Stomach (tissue), 9 donors: Measurements from ENCODE around the gene SRSF6. TPM values are rescaled to one million over a fixed set of nuclear protein-coding genes. Genes with fewer than 3 reads are reported as not detected.

ENCODE experiments used
- DNase-seq, 2 donors: peaks; one replicate each; pipeline versions ENCODE4 v3.0.0 to v3.0.0-alpha.2; 2013 to 2019
- H3K27ac ChIP-seq, 5 donors: fragments of 200-600 bp in 4 of 5; sonication (generic) in 4 of 5; one replicate each; pipeline ENCODE4 v1.5.1; 2013 to 2019; ENCODE audit warnings: mild to moderate bottlenecking in 1 of 5, moderate library complexity in 1 of 5
- H3K27me3 ChIP-seq, 3 donors: fragments of 200-600 bp; sonication (generic); one replicate each; pipeline ENCODE4 v1.5.1; 2017 to 2019; ENCODE audit warnings: mixed run types in 1 of 3
- H3K36me3 ChIP-seq, 4 donors: fragments of 200-600 bp; sonication (generic); 1 replicate in 3 of 4; 2 replicates in 1 of 4; pipeline ENCODE4 v1.5.1; 2016 to 2019
- H3K4me1 ChIP-seq, 4 donors: fragments of 200-600 bp; sonication (generic); one replicate each; pipeline ENCODE4 v1.5.1; 2016 to 2019
- H3K4me3 ChIP-seq, 4 donors: fragments of 200-600 bp; sonication (generic) in 3 of 4; one replicate each; pipeline ENCODE4 v1.5.1; 2016 to 2019; ENCODE audit warnings: mild to moderate bottlenecking in 1 of 4
- H3K9me3 ChIP-seq, 4 donors: fragments of 200-600 bp; sonication (generic); one replicate each; pipeline ENCODE4 v1.5.1; 2016 to 2019
- EP300 ChIP-seq: sonication (generic); formaldehyde crosslinking; IDR thresholded peaks from one replicate; pipeline ENCODE4 v1.6.1; 2017; ENCODE audit warnings: antibody characterized with exemption
- POLR2A ChIP-seq, 4 donors: fragments of 450-650 bp; IDR thresholded peaks; one replicate each; pipeline ENCODE4 v1.6.1; 2016; ENCODE audit warnings: antibody characterized with exemption in 4 of 4, control low read depth in 2 of 4, mild to moderate bottlenecking in 1 of 4, moderate library complexity in 1 of 4
- POLR2AphosphoS5 ChIP-seq, 3 donors: sonication (generic); formaldehyde crosslinking; IDR thresholded peaks; one replicate each; pipeline ENCODE4 v1.6.1; 2016; ENCODE audit warnings: antibody characterized with exemption in 3 of 3
- WGBS, 5 donors: extraction: QIAGEN DNeasy Blood & Tissue Kit in 3 of 5; methylation state at CpG; one replicate each; pipeline versions ENCODE4 v1.1.5 to v1.1.7; 2013 to 2018; 5-methylcytosine and 5-hydroxymethylcytosine counted together
- intact Hi-C: fragments of 100-400 bp; cut with DNase I; formaldehyde crosslinking; loops from one replicate; pipeline ENCODE4 v1.15.1; 2023; ENCODE audit warnings: low total_unique reads
- polyA plus RNA-seq, 3 donors: library from polyadenylated mRNA; stranded (reverse); fragments of 200-250 nt; gene quantifications; one replicate each; pipeline ENCODE4 v1.2.3, GENCODE V29; 2013
- total RNA-seq, 5 donors: library from RNA; depleted of rRNA; stranded (reverse); fragments of >200 nt; gene quantifications; one replicate each; pipeline versions ENCODE4 v1.1.0 to v1.2.3, GENCODE V29; 2014 to 2016
- TF ChIP-seq, protein P1 (sequence below), 7 experiments: fragments of 450-650 bp in 4 of 7; fragments of 200-600 bp in 3 of 7; sonication (generic) in 3 of 7; IDR thresholded peaks; one replicate each; pipeline ENCODE4 v1.5.1; 2016 to 2019; ENCODE audit warnings: antibody characterized with exemption in 7 of 7, control low read depth in 2 of 7, mild to moderate bottlenecking in 1 of 7
- donor health status: healthy with polysubstance abuse.
- donor health status: Bipolar disorder and iron deficiency.
- donor health status: healthy.

SRSF6 gene
- total and polyA plus RNA-seq, 8 donors = 22.8 to 109 (median 65.8) TPM

DNA sequence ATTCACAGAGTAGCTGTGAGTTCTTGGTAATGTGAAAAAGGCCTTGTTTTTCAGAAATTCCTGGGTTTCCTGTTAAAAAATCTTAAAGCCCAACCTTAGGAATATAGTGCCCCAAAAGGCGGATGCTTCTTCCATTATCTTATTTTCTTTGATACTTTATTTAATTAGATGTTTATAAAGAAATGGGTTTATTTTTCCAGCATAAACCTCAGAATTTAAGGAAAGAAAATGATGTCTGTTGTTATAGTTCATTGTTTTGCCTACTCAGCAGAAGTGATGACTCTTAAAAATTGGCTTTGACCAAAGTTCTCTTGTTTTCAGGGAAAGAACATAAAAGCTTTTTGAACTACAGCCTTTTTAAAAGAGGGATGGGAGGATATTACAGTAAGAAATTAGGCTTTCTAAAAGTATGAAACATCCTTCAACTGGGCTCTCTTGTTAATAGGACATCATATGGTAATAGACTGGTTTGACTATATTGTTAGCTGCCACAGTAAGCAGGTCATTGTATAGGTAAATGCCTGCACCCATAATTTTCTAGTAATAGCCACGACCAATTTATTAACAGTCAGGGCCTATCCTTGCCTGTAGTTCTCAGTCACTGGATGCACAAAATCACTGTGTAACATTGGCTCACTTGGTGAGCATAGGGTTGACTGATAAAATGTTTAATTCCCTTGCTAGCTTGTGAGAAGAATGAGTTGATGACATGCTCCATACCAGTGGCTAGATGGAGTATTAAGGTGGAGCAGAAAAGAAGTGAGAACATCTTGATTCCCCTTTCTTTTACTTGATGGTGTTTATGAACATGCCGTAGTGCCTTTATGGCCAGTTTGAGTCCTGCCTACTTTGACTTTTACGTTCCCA lies 5.2 kb downstream of the SRSF6 start:
- TF ChIP-seq, protein P1, sequence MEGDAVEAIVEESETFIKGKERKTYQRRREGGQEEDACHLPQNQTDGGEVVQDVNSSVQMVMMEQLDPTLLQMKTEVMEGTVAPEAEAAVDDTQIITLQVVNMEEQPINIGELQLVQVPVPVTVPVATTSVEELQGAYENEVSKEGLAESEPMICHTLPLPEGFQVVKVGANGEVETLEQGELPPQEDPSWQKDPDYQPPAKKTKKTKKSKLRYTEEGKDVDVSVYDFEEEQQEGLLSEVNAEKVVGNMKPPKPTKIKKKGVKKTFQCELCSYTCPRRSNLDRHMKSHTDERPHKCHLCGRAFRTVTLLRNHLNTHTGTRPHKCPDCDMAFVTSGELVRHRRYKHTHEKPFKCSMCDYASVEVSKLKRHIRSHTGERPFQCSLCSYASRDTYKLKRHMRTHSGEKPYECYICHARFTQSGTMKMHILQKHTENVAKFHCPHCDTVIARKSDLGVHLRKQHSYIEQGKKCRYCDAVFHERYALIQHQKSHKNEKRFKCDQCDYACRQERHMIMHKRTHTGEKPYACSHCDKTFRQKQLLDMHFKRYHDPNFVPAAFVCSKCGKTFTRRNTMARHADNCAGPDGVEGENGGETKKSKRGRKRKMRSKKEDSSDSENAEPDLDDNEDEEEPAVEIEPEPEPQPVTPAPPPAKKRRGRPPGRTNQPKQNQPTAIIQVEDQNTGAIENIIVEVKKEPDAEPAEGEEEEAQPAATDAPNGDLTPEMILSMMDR (IDR thresholded peaks at IDR 0.05) = no peak
- TF ChIP-seq POLR2A (IDR thresholded peaks at IDR 0.05) = no peak
- TF ChIP-seq POLR2AphosphoS5 (IDR thresholded peaks at IDR 0.05) = no peak
- TF ChIP-seq EP300 = no peak
- H3K9me3 ChIP-seq = no peaks in the 10 kb centered on the region
- peaks cover 62 to 90% (median 89%) of the 10 kb centered on the region in 4 donors for H3K36me3 ChIP-seq
- intact Hi-C loops = no loop called here
- no peak for DNase-seq
- peaks cover 20 to 74% (median 50%) of the 10 kb centered on the region in 4 donors for H3K4me1 ChIP-seq
- no peak overlapping the region for H3K4me3 ChIP-seq
- no peak overlapping the region for H3K27ac ChIP-seq
- WGBS, 5 donors = 88 to 90% (median 89%) methylated on average over 4 of the region's 4 CpGs
- H3K27me3 ChIP-seq = no peaks in the 10 kb centered on the region

GRCh38 chr20:43463527-43464218 lies 6.0 kb downstream of the SRSF6 start:
- WGBS, 5 donors = 73 to 81% (median 75%) methylated on average over 3 of the region's 3 CpGs
- H3K36me3 ChIP-seq = peaks cover 65 to 98% (median 97%) of the 10 kb centered on the region in 4 donors
- TF ChIP-seq EP300 (no peak), POLR2A (IDR thresholded peaks at IDR 0.05) (no peak), POLR2AphosphoS5 (IDR thresholded peaks at IDR 0.05) (no peak)
- TF ChIP-seq, protein P1 (IDR thresholded peaks at IDR 0.05) = no peak

DNA sequence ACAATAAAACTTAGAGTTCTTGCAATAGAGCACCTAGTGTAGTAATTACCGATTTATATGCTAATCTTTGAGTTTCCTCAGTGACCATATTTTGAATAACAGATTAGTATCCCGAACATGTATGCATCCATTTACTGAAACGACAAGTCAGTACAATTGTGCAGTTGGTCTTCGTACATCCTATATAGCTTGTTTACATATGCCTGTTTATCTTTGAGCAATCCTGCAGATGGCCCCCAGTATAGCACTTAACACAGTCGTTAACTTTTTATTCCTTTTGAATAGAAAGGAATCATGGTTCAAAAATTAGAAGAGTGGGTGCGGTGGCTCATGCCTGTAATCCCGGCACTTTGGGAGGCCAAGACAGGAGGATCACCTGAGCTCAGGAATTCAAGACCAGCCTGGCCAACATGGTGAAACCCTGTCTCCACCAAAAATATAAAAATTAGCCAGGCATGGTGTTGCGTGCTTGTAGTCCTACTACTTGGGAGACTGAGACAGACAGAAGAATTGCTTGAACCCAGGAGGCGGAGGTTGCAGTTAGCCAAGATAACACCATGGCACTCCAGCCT lies 6.6 kb downstream of the SRSF6 start:
- H3K36me3 ChIP-seq = peaks cover 71 to 100% (median 99%) of the 10 kb centered on the region in 4 donors
- TF ChIP-seq POLR2A (IDR thresholded peaks at IDR 0.05) (no peak), EP300 (no peak), POLR2AphosphoS5 (IDR thresholded peaks at IDR 0.05) (no peak)
- TF ChIP-seq, protein P1 (IDR thresholded peaks at IDR 0.05) = no peak
- H3K27ac ChIP-seq = no peak overlapping the region
- 83 to 89% (median 85%) methylated on average over 9 of the region's 9 CpGs for WGBS, 5 donors
- H3K27me3 ChIP-seq = no peaks in the 10 kb centered on the region
- peaks cover 14 to 67% (median 44%) of the 10 kb centered on the region in 4 donors for H3K4me1 ChIP-seq
- DNase-seq = no peak
- no peaks in the 10 kb centered on the region for H3K9me3 ChIP-seq
- intact Hi-C loops = no loop called here
- no peak overlapping the region for H3K4me3 ChIP-seq

More at GRCh38 chr20:43463527-43464218, 6.0 kb downstream of the SRSF6 start:
- Histone ChIP-seq H3K27me3 (no peaks in the 10 kb centered on the region), H3K9me3 (no peaks in the 10 kb centered on the region), H3K27ac (no peak overlapping the region), H3K4me1 (peaks cover 20 to 73% (median 50%) of the 10 kb centered on the region in 4 donors), H3K4me3 (no peak overlapping the region)
- no peak for DNase-seq
- intact Hi-C loops = no loop called here

DNA sequence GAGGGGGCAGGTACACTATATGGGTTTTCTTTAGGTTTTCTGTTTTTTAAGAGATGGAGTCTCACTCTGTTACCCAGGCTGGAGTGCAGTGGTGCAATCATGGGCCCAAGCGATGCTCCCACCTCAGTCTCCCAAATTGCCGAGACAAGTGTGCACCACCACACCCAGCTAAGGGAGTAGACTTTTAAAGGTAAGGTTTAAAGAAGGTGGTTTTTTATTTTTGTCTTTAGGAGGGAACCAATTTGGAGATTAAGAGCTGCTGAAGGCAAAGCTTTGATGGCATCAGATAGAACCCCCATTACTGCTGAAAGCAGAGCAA lies 7.9 kb downstream of the SRSF6 start:
- intact Hi-C loops = no loop called here
- no peak for DNase-seq
- peaks cover 64 to 100% (median 97%) of the 10 kb centered on the region in 4 donors for H3K36me3 ChIP-seq

More for the DNA sequence above, 7.9 kb downstream of the SRSF6 start:
- TF ChIP-seq POLR2AphosphoS5 (IDR thresholded peaks at IDR 0.05) (no peak), POLR2A (IDR thresholded peaks at IDR 0.05) (no peak), EP300 (no peak)
- TF ChIP-seq, protein P1 (IDR thresholded peaks at IDR 0.05) = no peak
- Histone ChIP-seq H3K4me1 (peaks cover 13 to 55% (median 35%) of the 10 kb centered on the region in 4 donors), H3K27ac (no peak overlapping the region), H3K9me3 (no peaks in the 10 kb centered on the region), H3K4me3 (no peak overlapping the region), H3K27me3 (no peaks in the 10 kb centered on the region)
- WGBS, 5 donors = 94 to 100% (median 94%) methylated on average over 2 of the region's 2 CpGs
